ENCODE measurements around the gene RAB44. TPM values are rescaled to one million over a fixed set of nuclear protein-coding genes. Genes with fewer than 3 reads are reported as not detected.

Gene RAB44
- total and polyA plus RNA-seq, 2 of the 13 experiments (the other 11 are each of a cell fraction or from before 2014, with no cell fraction given): not detected

DNA sequence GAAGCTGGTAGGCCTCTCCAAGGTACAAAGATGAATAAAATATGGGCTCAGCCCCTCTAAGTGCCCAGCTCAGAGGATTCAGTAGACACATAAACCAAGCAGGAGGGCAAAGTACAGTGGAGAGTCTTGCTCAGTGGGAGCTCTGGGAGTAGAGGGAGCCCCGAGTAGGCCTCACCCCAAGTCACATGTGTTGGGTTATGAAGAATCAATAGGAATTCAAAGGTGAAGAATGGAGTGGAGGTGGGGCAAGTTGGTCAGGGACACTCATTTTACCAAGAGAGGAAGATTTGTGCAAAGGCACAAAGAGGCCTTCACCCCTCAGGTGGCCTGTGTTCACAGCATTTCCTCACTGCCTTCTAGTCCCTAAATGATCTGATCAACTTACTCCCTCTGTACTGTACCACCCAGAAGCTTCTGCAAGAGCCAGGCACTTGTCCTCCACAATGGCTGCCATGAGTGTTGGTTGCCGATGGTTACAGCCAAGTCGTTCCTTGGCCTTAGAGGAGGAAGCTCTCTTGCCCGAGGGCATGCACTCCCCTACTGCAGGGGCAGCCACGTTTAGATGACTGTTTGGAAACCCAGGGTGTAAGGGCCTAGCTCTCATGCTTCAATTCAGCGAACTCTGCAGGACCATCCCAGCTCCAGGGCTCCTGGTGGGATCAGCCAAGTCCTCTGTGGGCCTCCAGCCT is 25.8 kb upstream of the RAB44 start (continued):
- TF ChIP-seq SOX13 (IDR thresholded peaks at IDR 0.05) (no peak), SOX13 (CRISPR knock-in tag; conservative IDR thresholded peaks at IDR 0.05 in 1 of 2, IDR thresholded peaks at IDR 0.05 in 1 of 2) (peak in 1 of 2 experiments; percentile 29; a peak in 1 of 4 replicates), SKIL (CRISPR knock-in tag; IDR thresholded peaks at IDR 0.05; ENCODE audit: borderline replicate concordance) (no peak), ZNF563 (CRISPR knock-in tag; IDR thresholded peaks at IDR 0.05) (no peak), ZNF703 (CRISPR knock-in tag; IDR thresholded peaks at IDR 0.05; ENCODE audit: borderline replicate concordance) (no peak), RORA (CRISPR knock-in tag; IDR thresholded peaks at IDR 0.05) (no peak), ZNF574 (CRISPR knock-in tag; IDR thresholded peaks at IDR 0.05) (peak; percentile 29; the same call in 1 of the 2 replicates), ZNF143 (CRISPR knock-in tag; IDR thresholded peaks at IDR 0.05) (no peak), ZFP36L1 (CRISPR knock-in tag; IDR thresholded peaks at IDR 0.05) (no peak), ARNT (IDR thresholded peaks at IDR 0.05) (no peak), ZNF333 (CRISPR knock-in tag; IDR thresholded peaks at IDR 0.05; ENCODE audit: borderline replicate concordance) (no peak), GATAD2A (CRISPR knock-in tag; IDR thresholded peaks at IDR 0.05) (peak; percentile 32; the same call in 1 of the 2 replicates), ZNF567 (CRISPR knock-in tag; IDR thresholded peaks at IDR 0.05; ENCODE audit: borderline replicate concordance) (peak; percentile 69; the same call in 1 of the 2 replicates), SP140L (CRISPR knock-in tag; IDR thresholded peaks at IDR 0.05; ENCODE audit: borderline replicate concordance) (no peak), UBTF (CRISPR knock-in tag; IDR thresholded peaks at IDR 0.05) (peak; percentile 28; the same call in 1 of the 2 replicates), HNF4G (IDR thresholded peaks at IDR 0.05; ENCODE audit: borderline replicate concordance, low read depth, low read length) (peak; percentile 61; the same call in 1 of the 2 replicates), HNF4G (CRISPR knock-in tag; IDR thresholded peaks at IDR 0.05; ENCODE audit: borderline replicate concordance, low read depth) (no peak), DNMT3B (CRISPR knock-in tag; conservative IDR thresholded peaks at IDR 0.05) (no peak)
- TF ChIP-seq, protein P1, sequence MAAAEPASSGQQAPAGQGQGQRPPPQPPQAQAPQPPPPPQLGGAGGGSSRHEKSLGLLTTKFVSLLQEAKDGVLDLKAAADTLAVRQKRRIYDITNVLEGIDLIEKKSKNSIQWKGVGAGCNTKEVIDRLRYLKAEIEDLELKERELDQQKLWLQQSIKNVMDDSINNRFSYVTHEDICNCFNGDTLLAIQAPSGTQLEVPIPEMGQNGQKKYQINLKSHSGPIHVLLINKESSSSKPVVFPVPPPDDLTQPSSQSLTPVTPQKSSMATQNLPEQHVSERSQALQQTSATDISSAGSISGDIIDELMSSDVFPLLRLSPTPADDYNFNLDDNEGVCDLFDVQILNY (CRISPR knock-in tag; conservative IDR thresholded peaks at IDR 0.05): no peak
- TF ChIP-seq, protein P2, sequence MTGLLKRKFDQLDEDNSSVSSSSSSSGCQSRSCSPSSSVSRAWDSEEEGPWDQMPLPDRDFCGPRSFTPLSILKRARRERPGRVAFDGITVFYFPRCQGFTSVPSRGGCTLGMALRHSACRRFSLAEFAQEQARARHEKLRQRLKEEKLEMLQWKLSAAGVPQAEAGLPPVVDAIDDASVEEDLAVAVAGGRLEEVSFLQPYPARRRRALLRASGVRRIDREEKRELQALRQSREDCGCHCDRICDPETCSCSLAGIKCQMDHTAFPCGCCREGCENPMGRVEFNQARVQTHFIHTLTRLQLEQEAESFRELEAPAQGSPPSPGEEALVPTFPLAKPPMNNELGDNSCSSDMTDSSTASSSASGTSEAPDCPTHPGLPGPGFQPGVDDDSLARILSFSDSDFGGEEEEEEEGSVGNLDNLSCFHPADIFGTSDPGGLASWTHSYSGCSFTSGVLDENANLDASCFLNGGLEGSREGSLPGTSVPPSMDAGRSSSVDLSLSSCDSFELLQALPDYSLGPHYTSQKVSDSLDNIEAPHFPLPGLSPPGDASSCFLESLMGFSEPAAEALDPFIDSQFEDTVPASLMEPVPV (CRISPR knock-in tag; IDR thresholded peaks at IDR 0.05): no peak
